COR-L47 (cell line): Measurements from ENCODE around the gene DOK4.

Source experiments
- DNase-seq: peaks from one replicate; lab custom pipeline; 2025; lab: John Stamatoyannopoulos, UW

The DOK4 gene

DNA sequence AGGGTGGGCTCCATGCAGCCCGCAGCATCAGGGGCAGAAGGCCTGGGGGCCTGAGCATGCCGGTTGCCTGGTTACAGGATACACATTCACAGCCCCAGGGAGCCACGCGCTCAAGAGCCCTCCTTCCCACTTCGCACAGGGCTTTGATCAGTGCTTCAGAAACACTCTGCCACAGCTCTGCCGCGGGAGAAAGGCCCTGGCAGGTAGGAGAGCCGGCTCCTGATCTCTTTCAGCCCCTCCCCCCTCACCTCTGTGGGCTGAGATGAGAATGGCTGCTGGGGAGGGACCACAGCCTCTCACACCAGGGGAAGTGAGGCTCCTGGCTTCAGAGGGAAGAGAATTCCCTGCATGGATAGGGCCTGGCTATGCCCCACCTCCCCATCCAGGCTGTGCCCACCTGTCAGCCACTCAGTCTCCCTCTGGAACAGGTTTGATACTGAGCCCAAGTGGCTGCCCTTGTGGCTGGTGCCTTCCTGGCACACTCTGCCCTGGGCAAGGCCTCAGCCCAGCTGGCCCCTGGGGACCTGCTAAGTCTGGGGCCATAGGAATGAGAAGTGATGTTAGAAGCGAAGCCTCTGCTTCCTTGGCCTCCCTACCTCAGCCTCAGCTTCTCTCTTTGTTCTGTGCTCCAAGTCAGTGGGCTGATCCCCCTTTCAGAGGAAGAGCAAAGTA lies 8.6 kb downstream of the DOK4 start:
- DNase-seq: no peak

DNA sequence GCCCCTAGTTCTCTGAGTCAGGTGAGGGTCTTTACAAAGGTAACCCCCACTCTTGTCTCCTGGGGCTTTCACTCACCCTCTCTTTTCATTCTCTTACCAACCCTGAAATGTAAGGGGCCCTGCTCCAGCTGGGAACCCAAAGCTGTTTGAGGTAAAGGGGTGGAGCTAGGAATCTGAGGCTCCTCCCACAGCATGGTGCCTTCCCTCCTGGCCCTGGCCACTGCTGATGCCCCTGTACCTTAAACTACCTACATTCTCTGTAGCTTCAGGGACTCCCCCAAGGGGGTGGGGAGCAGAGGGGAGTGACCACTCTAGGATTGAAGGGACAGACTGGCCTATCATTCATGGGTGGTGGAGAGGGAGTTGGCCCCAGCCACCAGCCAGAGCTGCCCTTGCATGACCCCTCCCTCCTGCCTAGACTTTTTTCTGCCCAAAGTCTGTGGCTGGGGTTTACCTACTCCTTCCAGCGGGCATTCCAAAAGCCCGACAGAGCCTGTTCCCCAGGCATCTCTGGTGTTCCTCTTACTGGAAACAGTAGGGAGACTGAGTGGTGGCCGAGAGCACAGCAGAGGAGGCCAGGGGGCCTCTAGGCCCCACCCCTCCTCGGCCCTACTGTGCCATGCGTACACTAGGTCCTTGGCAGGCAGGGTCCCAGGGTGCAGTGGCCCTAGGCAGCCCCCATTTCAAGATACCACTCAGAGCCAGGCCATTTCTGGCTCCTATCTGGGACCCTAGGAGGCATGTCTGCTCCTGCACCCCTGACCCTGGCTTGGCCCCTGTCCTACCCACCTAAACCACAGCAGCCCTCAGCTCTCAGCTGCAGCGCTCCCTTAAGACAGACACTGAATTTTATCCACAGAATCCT lies 9.5 kb downstream of the DOK4 start:
- DNase-seq: no peak

DNA sequence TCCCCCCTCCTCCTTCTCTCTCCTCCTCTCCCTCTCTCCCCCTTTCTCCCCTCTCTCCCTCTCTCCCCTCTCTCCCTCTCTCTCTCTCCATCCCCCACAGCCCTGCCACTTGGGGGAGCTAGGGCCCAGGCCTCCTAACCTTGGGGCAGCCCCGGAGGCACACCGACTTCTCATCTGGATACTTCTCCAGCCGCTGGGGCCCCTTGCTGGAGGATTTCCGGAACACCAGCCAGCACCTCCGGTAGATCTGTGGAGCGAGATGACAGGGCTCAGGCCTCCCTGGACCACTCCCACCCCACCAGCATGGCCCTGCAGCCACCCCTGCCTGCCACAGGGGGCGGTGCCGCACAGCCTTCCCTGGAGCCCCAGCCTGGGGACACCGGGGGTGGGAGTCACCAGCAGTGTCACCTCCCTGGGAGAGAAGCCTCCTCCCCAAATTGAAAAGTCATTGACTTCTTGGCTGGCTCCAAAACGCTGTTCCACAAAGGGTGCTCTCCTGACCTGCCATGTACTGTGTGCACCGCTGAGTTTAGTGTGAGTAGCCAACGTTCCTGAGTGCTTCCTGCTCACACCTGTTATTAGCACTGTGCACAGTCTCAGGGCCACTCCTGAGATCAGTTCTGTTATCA lies 10.5 kb downstream of the DOK4 start:
- DNase-seq: no peak

DNA sequence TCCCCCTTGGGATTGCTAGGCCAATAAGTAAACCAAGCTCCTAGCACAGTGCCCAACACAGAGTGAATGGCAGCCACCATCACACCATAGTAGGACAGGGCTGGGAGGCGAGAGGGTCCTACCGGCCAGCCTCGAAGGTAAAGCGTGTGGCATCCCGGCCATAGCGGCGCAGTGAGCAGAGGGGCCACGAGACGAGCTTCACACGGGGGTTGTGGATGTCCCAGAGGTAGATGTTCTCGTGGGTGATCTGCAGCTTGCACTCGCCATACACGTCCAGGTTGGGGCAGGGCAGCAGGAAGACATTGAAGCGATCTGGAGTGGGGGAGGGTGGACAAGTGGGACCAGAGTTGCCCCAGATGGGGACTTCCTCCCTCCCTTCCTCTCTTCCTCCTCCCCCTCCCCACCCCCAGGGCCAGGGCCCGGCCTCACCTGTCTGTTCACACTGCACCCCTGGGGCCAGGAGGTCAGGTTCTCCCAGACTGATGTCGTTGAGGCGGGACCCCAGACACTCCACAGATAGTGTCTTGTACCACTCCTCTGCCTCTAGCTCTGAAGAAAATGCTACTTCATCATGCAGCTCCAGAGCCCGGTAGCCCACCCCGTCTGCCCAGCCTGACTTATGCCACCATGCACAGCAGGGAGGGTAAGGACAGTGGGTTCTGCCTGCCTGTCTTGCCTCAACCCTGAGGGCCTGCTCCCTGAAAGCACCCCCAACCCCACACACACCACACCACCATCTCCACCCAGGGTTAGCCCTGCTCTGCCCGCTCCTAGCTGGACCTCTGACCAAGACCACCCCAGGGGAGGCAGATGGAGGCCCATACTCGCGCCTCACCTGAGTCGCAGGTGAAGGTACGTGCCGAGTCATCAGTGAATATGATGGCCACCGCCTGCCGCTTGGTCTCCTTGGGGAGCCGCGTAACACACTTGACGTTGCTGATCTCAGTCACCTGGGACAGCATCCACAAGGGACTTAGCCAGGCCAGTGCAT lies 11.3 kb downstream of the DOK4 start:
- DNase-seq: no peak

DNA sequence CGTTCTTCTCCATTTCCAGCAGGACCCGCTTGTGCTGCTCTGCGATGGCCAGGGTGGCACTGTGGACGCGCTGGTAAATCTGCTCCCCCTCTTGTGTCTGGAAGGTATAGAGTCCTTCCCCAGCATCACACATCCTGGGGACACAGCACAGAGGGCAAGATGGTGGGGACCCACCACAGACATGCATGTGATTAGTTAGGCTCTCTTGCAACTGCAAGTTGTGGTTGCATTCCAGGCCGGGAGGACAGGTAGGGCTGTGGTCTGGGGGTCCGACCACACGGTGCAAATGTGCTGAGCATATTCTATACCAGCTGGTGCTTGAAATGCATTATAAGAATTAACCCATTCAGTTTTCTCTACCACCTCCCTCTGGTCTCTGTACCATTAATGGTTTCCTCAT lies 12.4 kb downstream of the DOK4 start:
- no peak for DNase-seq

DNA sequence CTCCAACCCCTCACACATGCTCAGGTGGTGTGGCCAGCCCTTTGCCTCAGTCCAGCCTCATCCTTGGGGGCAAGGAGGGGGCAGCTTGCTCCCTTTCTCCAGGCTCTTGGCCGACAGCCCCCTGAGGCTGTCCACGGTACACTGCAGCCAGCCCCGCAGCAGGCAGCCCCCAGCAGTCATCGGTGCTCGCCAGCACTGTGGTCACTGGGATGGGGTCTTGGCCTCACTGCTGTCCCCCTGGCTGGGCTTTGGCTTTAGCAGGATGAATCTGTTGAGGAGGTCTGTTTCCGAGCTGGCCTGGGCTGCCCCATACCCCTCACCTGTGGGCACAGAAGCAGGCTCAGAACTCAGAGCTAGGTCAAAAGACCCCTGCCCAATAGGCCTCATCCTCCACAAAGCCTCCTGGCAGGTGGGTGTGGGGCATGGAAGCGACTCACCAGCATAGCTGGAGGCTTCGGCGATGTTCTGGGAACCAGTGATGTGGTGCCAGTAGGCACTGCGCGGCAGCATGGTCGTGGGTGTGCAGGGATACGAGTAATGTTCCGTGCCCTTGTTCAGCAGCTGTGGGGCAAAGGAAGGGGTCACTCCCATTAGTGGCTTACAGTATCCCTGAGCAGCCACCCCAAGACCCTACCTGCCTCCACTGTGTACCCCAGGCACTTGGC lies 13.0 kb downstream of the DOK4 start:
- DNase-seq: no peak

DNA sequence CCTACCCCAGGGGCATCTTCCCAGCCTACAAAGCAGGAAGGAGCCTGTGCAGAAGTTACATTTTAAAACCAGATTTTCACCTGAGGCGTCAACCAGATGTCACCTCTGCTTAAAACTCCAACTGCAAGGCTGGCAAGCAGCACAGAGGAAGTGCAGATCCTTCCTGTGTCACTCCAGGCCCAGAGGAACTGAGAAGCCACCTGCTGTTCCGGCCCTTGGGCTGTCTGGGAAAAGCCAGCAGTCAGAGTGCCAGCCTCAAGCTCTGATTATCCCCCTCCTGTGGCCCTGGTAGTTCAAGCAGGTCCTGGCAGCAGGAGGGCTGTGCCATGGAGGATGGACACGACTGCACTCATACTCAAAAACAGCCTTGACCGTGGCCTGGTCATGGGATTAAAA lies 13.6 kb downstream of the DOK4 start:
- DNase-seq: no peak

DNA sequence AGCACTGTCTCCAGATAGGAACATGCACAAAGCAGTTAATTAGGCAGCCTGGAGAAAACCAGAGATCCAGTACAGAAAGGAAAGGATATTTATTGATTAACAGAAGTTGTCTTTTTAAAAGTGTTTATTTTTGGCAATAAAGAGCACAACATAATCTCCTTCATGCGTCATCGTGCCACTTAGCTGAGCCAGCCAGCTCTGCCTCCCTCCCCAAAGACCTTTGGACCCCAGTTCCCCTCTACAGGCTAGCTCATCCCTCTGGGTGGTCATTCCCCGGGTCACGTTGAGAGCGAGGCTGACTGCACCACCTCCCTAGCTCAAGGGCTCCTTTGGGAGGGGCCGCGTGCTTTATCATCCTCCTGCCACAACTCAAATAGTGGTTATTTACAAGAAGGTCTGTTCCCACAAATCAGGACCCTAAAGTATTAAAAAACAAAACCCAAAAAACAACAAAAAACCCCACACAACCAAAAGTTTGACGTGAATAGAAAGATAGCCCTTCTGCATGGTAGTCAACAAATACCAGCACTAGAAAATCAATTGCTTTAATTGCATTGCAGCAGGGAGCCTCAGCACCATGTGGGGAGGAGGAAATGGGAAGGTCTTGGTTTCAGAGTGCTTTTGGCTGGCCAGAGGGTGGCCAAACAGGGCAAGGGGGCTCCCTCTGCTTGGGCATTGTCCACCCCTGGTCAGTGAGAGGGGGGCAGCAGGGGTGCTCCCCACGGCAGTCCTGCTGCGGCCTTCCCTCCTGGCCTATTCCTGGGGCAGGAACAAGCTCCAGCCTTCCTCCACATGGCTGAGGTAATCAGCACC lies 14.2 kb downstream of the DOK4 start:
- DNase-seq: no peak

DNA sequence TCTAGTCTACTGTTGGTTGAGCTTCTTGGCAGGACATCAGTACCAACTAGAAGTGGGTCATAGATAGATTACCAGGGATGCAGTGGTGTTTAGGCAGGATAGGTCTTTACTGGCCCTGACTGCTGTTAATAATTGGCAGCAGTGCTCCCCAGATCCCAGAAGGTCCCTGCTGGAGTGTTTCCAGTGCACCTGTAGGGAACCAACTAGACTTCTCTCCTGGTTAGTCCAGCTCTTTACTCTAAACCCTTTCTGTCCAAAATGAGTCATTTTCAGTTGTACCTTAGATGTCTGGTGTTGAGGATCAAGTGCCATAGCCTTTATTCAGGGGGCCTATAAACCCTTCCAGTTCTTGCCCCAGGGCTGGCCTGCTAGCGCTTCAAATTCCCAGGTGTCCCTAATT lies 15.1 kb downstream of the DOK4 start:
- DNase-seq: no peak

DNA sequence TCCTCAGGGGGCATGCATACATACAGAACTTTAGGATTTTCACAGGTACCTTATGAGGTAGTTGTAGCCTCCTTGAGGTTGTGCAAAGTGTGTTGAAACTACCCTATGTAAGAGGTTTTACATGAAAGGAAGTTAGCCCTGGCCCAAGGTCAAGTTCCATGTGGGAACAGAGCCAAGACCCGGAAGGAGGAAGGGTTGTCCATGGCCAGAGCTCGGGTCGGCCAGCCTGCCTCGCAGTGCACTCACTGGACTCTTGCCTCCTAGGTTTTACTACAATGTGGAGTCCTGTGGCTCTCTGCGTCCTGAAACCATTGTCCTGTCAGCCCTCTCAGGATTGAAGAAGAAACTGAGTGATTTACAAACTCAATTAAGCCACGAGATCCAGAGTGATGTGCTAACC lies 15.6 kb downstream of the DOK4 start:
- DNase-seq: no peak

DNA sequence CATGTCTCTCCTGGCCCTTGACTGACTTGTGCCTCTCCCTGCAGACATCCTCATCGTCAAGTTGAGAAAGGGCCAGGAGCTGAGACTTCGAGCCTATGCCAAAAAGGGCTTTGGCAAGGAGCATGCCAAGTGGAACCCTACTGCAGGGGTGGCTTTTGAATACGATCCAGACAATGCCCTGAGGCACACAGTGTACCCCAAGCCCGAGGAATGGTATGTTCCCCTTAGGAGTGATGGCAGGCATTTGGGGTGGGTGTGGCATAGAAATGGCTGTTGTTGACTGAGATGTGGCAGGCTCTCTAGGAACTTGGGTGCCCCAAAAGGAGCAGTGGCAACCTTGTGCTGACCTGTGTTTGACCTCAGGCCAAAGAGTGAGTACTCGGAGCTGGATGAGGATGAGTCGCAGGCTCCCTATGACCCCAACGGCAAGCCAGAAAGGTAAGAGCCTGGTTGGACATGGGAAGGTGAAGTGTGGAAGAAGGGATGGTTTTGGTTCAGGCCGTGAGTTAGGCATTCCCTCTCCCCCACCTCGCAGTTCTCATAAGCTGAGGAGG lies 16.3 kb downstream of the DOK4 start:
- no peak for DNase-seq

DNA sequence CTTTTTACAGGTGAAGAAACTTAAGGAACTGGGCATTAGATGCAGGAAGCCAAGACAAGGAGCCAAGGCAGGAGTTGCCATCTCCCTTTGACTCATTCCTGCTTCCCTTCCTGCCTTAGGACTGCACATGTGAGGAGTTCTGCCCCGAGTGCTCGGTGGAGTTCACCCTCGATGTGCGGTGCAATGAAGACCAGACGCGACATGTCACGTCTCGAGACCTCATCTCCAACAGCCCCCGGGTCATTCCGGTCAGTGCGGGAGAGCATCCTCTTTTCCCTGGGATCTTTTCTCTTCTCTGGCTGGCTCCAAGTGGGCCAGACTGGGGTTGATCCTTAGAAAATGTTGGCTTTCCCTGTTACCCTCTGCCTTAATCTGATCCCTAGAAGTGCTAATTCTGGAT lies 17.2 kb downstream of the DOK4 start:
- no peak for DNase-seq

DNA sequence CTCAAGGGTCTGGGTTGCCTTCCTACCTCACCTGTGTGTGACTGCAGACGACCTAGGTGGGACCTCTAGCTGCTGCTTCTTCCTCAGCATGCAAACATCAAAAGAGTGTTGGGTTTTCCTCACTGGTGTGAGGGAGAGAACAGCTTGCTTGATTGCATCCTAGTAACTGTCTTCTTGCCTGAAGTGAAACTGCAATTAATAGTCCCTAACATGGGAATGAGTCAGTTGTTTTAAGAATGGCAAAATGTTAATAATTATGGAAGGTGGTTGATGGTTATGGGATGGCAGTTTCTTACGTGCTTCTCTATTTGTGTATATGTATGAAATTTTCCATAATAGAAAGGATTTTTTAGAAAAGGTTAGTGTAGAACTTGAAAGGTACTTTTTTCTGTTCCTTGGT lies 17.9 kb downstream of the DOK4 start:
- DNase-seq: no peak

DNA sequence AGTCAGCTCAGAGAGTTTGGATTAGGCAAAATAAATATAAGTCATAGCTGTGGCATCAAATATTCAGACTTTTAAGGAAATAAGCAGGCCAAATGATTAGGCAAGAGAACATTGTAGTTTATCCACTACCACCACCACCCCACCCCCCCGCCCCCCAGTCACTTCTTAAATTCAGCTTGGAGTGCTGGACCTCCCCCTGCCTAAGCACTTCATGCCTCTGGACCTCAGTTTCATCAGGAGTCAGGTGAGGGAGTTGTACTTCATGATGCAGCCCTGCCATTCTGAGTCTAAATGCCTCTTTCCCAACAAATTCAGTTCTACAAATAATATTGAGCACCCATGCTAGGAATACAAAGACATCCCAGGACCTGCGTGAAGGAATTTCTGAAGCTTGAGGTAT lies 21.8 kb downstream of the DOK4 start:
- DNase-seq: no peak

DNA sequence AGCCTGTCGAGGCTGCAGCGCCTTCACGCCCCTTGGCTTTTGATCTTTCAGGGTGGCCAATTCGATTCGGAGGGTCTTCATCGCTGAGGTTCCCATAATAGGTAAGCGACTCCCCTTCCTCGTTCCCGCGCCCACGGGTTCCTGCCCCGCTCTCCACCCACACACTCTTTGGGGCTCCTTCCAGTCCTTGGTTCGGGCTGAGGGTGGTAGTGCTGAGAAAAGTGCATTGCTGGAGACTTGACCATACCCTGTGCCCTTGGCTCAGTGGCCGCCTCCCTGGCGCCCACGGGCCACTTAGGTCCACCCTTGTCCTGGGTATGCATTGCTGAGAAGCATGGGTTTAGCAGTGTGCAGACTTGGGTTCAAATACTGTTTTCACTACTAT lies 23.3 kb downstream of the DOK4 start:
- DNase-seq: no peak

DNA sequence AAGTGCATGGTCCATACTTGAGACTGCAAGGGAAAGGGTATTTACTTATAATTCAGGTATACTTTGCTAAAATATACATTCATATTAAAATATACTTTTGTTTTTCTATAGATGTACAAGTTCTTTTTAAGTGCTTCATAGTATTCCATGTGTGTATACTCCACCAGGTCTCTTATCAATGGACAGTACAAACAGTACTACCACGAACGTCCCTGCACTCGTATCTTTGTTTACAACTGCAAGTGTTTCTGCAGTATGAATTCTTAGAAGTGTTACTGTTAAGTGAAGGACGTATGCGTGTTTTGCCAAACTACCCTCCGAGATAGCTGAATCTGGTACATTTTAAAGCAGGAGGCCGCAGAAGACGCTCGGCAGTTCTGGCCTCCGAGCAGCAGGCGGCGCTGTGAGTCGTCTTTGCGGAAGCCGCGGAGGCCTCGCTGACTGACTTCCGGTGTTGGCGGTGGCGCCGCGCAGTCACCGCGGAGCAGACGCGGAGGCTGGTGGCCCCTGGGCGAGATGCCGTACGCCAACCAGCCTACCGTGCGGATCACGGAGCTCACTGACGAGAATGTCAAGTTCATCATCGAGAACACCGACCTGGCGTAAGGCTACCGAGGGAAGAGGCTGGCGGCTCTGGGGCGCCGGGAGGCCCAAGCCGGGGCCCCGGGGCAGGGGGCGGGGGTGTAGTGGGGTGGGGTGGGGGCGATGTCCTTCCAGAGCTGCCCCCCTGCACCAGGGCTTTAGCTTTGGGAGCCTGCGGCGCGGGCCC lies 23.9 kb downstream of the DOK4 start, which contains the start of gene POLR2C:
TSS of gene POLR2C (plus strand) at position 471 of the 769 bp plus-strand sequence. CDS start at position 517, 46 bp downstream.
- peak; percentile 77 for DNase-seq

DNA sequence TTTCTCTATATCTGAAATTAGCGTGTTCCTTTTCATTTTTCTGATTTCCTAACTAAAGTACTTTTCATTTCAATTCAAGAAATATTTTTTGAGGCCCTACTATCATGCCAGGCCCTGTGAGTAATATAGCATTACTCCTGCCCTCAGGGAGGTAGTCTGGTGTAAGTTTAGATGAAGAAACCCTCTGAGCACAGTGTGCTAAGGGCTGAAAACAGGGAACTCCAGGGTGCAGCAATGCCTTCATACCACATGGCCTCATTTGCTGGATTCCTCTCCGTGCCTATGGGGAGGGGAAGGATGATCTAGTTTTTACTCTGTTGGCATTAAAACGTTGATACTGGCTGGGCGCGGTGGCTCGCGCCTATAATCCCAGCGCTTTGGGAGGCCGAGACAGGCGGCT lies 34.3 kb downstream of the DOK4 start:
- no peak for DNase-seq

DNA sequence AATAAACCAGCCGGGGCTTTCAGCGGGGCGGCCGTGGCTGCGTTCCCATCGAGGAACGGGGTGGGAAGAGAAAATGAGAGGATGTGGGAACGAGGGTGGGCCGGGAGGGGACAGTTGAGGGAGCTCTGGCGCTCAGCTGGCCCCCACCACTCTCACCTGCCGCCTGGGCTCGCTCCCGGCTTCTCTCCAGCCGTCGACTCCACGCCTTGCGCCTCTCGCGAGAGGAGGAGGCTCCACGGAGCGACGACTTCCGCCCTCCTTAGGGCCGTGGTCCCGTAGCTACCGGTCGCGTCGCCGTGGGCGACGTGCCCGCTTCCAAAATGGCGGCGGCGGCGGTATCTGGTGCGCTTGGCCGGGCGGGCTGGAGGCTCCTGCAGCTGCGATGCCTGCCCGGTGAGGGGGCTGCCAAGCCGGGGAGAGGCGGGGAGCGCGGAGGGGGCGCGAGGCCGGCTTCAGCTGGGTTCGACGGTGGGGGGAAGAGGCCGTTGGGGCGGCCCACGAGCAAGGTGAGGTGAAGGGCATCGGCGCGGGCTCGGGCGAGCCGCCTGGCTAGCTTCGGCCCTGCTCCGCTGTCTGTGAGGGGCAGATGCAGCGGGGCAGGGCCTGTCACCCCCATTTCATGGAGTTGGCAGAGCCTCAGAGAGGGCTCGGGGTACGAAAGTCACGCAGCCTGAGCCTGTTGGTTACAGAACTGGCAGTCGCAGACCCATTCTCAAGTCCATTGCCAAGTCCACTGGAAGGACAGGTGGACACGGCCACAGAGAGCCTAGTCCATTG lies 38.9 kb downstream of the DOK4 start, which contains the start of the genes CIAPIN1 and COQ9:
TSS of gene CIAPIN1 (minus strand) at position 200 of the 777 bp plus-strand sequence. CDS start 6,457 bp downstream, outside the sequence.
TSS of gene COQ9 (plus strand) at position 294 of the 777 bp plus-strand sequence. CDS start at position 321, 27 bp downstream.
- DNase-seq: peak; percentile 94
